ENCODE measurements around the gene ZNHIT3. TPM values are rescaled to one million over a fixed set of nuclear protein-coding genes. Genes with fewer than 3 reads are reported as not detected.

ZNHIT3 gene
- total and polyA plus RNA-seq, 2 of the 4 experiments (the other 2 are of a cell fraction) = 27.8 to 52.3 TPM

- no TSS peak for BruUV-seq (replicated peaks)
- Histone ChIP-seq H2BK5ac (ENCODE audit: low read depth, low read length, poor library complexity, severe bottlenecking) (peak overlapping the region; percentile 76), H3K4me1 (ENCODE audit: control insufficient read depth, insufficient read depth, low read length) (0 out of 2 replicates have a peak, but pooled peaks cover 1% of the 10 kb centered on the region), H3K14ac (replicated peaks; ENCODE audit: low read depth, low read length) (peak overlapping the region; percentile 47), H4K91ac (ENCODE audit: insufficient read depth, low read depth, low read length) (peak overlapping the region; percentile 42; the same call in 1 of the 2 replicates), H2BK15ac (ENCODE audit: low read depth, low read length) (no peak overlapping the region), H3K27me3 (ENCODE audit: control insufficient read depth, insufficient read depth, low read length) (peaks cover 7% of the 10 kb centered on the region; the same call in 1 of the 2 replicates), H3K9me3 (ENCODE audit: control insufficient read depth, insufficient read depth, low read length) (no peaks in the 10 kb centered on the region), H4K5ac (ENCODE audit: low read depth, low read length) (peak overlapping the region; percentile 88), H2AK5ac (ENCODE audit: low read depth, low read length) (no peak overlapping the region), H3K27ac (ENCODE audit: insufficient read depth, low read length) (peak overlapping the region; percentile 55; the same call in 1 of the 2 replicates), H3K79me1 (ENCODE audit: low read depth in 1 of 2, low read length in 2 of 2) (peaks cover 8 to 23% of the 10 kb centered on the region in 2 experiments; a peak in 2 of 4 replicates), H4K20me1 (ENCODE audit: insufficient read depth, low read length) (no peaks in the 10 kb centered on the region), H2AK9ac (replicated peaks; ENCODE audit: low read depth, low read length, poor library complexity) (no peak overlapping the region), H2BK20ac (ENCODE audit: low read depth, low read length) (no peak overlapping the region), H3K4me2 (ENCODE audit: low read depth, low read length) (peak overlapping the region; percentile 84), H3K56ac (ENCODE audit: extremely low read depth, insufficient read depth, low read length) (peak overlapping the region; percentile 69; the same call in 1 of the 2 replicates), H3K9me1 (ENCODE audit: insufficient read depth, low read length) (0 out of 2 replicates have a peak, but pooled peaks cover 9% of the 10 kb centered on the region), H2BK120ac (ENCODE audit: low read depth, low read length) (no peak overlapping the region), H3K4ac (ENCODE audit: low read depth, low read length) (peak overlapping the region; percentile 59), H2AFZ (replicated peaks; ENCODE audit: low read length, poor library complexity) (peak overlapping the region; percentile 97), H3K18ac (ENCODE audit: low read depth, low read length) (peak overlapping the region; percentile 11; the same call in 1 of the 2 replicates), H3K36me3 (ENCODE audit: control insufficient read depth, insufficient read depth, low read length) (no peaks in the 10 kb centered on the region), H3K23ac (ENCODE audit: low read depth, low read length) (peak overlapping the region; percentile 59), H3K9ac (ENCODE audit: low read depth, low read length) (peak overlapping the region; percentile 77), H4K8ac (ENCODE audit: low read depth in 2 of 2, low read length in 2 of 2) (peak overlapping the region; percentile 78 to 97), H3K4me3 (ENCODE audit: insufficient read depth, low read depth, low read length) (peak overlapping the region; percentile 56)
- in situ Hi-C loops (cut with MboI; ENCODE audit: low sequenced_read_pairs) (no loop called here), intact Hi-C loops (cut with micrococcal nuclease) (no loop called here), dilution Hi-C loops (cut with HindIII; ENCODE audit: low sequenced_read_pairs, unreplicated experiment) (no loop called here)
- POLR2A ChIA-PET (ENCODE audit: unreplicated experiment) = interaction anchor here (0.5 kb wide), 1 partner anchor 65 kb away, joined by 3 read pairs; no protein-coding TSS in a partner anchor
- WGBS, 2 experiments (ENCODE audit: extremely low coverage in 2 of 2, insufficient read length in 1 of 2) = no CpG with 5 or more reads among the region's 10 CpGs
- ATAC-seq (ENCODE audit: low read depth) (no peak), DNase-seq (no peak)
- CTCF ChIA-PET = no interaction called here
- TF ChIP-seq BHLHE40 (IDR thresholded peaks at IDR 0.05; ENCODE audit: low read depth, low read length) (no peak), MXI1 (IDR thresholded peaks at IDR 0.05; ENCODE audit: borderline replicate concordance, low read depth, low read length) (no peak), MAFK (IDR thresholded peaks at IDR 0.05; ENCODE audit: low read depth, low read length) (no peak), FOS (IDR thresholded peaks at IDR 0.05; ENCODE audit: low read depth, low read length) (no peak), SMC3 (IDR thresholded peaks at IDR 0.05; ENCODE audit: low read depth, low read length) (no peak), CTCF (conservative IDR thresholded peaks at IDR 0.05; ENCODE audit: low read depth, low read length) (no peak), MAZ (IDR thresholded peaks at IDR 0.05; ENCODE audit: borderline replicate concordance, low read depth, low read length) (no peak), RCOR1 (IDR thresholded peaks at IDR 0.05; ENCODE audit: insufficient replicate concordance, low read length) (no peak), CHD1 (IDR thresholded peaks at IDR 0.05; ENCODE audit: low read depth, low read length) (no peak), USF2 (IDR thresholded peaks at IDR 0.05; ENCODE audit: low read depth, low read length) (no peak), NFE2L2 (IDR thresholded peaks at IDR 0.05; ENCODE audit: low read depth, low read length) (no peak), ELK1 (IDR thresholded peaks at IDR 0.05; ENCODE audit: borderline replicate concordance, low read depth, low read length) (no peak)
Observed at GRCh38 chr17:36485805-36486203, 677 bp upstream of the ZNHIT3 start.

All from IMR-90 (cell line).